CD14-positive monocyte (primary cell): ENCODE data around the gene TMEM53. TPM values are rescaled to one million over a fixed set of nuclear protein-coding genes. Genes with fewer than 3 reads are reported as not detected.
"Not testable (repeated sequence)": the region's sequence is repeated elsewhere in the genome, so short reads cannot be mapped to it uniquely, and the experiment has no call there.

Experiments
- DNase-seq, 3 donors: peaks; one replicate each; pipeline ENCODE4 v3.0.0-alpha.2; 2011 to 2022
- H2AFZ ChIP-seq: 2 replicates; pipeline ENCODE4 v1.6.0; 2012; ENCODE audit warnings: mild to moderate bottlenecking, low read depth, low read length, inconsistent platforms; ENCODE audit not compliant: insufficient read depth, poor library complexity, severe bottlenecking
- H3K27ac ChIP-seq, 2 donors: 1 replicate in 1 of 2; 2 replicates in 1 of 2; pipeline ENCODE4 v1.5.1; 2012 to 2013; ENCODE audit warnings: low read length in 2 of 2, control low read depth in 1 of 2, inconsistent platforms in 1 of 2, low read depth in 1 of 2, mild to moderate bottlenecking in 1 of 2
- H3K27me3 ChIP-seq, 2 donors: one replicate each; pipeline versions ENCODE4 v1.6.0 to v1.6.1; 2011 to 2013; ENCODE audit warnings: low read length in 2 of 2; ENCODE audit not compliant: control insufficient read depth in 2 of 2, insufficient read depth in 2 of 2
- H3K36me3 ChIP-seq, 2 donors: replicated peaks in 1 of 2; 1 replicate in 1 of 2; 2 replicates in 1 of 2; pipeline versions ENCODE4 v1.5.1 to v1.6.1; 2012 to 2013; ENCODE audit warnings: low read length in 2 of 2, control low read depth in 1 of 2, inconsistent platforms in 1 of 2, mild to moderate bottlenecking in 1 of 2; ENCODE audit not compliant: insufficient read depth in 2 of 2, control insufficient read depth in 1 of 2
- H3K4me1 ChIP-seq, 2 donors: 1 replicate in 1 of 2; 2 replicates in 1 of 2; pipeline versions ENCODE4 v1.5.1 to v1.6.1; 2012 to 2013; ENCODE audit warnings: low read length in 2 of 2, control low read depth in 1 of 2, inconsistent platforms in 1 of 2, mild to moderate bottlenecking in 1 of 2, moderate library complexity in 1 of 2; ENCODE audit not compliant: insufficient read depth in 2 of 2, control insufficient read depth in 1 of 2
- H3K4me2 ChIP-seq: replicated peaks from 2 replicates; pipeline ENCODE3; 2012; ENCODE audit warnings: low read length, moderate library complexity, mild to moderate bottlenecking; ENCODE audit not compliant: poor library complexity, severe bottlenecking; ENCODE audit errors: extremely low read depth
- H3K4me3 ChIP-seq, 3 experiments: fragments of 200-600 bp in 1 of 3; sonication (generic) in 1 of 3; replicated peaks in 1 of 3; 1 replicate in 2 of 3; 2 replicates in 1 of 3; pipeline ENCODE4 v1.5.1; 2011 to 2013; ENCODE audit warnings: low read length in 3 of 3, mild to moderate bottlenecking in 3 of 3, control low read depth in 2 of 3, low read depth in 2 of 3, inconsistent platforms in 1 of 3, moderate library complexity in 1 of 3
- H3K79me2 ChIP-seq: 2 replicates; pipeline ENCODE4 v1.6.0; 2012; ENCODE audit warnings: mild to moderate bottlenecking, control low read depth, inconsistent platforms, low read length, moderate library complexity; ENCODE audit not compliant: insufficient read depth
- H3K9ac ChIP-seq: 2 replicates; pipeline ENCODE4 v1.6.0; 2017; ENCODE audit warnings: low read length, mild to moderate bottlenecking; ENCODE audit not compliant: insufficient read depth, poor library complexity, severe bottlenecking
- H3K9me3 ChIP-seq, 2 donors: replicated peaks in 1 of 2; 1 replicate in 1 of 2; 2 replicates in 1 of 2; pipeline versions ENCODE4 v1.5.1 to v1.6.1; 2012 to 2013; ENCODE audit warnings: low read length in 2 of 2, control low read depth in 1 of 2; ENCODE audit not compliant: control insufficient read depth in 1 of 2, insufficient read depth in 1 of 2
- H4K20me1 ChIP-seq: 2 replicates; pipeline ENCODE4 v1.6.0; 2012; ENCODE audit warnings: mild to moderate bottlenecking, low read length, control low read depth, moderate library complexity; ENCODE audit not compliant: insufficient read depth
- H3K27ac Mint-ChIP-seq, 7 donors: one replicate each; pipeline ENCODE4 v1.8.0; 2020; ENCODE audit warnings: mild to moderate bottlenecking in 7 of 7, mixed read lengths in 7 of 7, moderate library complexity in 6 of 7, inconsistent platforms in 2 of 7
- H3K27me3 Mint-ChIP-seq, 3 donors: one replicate each; pipeline ENCODE4 v1.8.0; 2021 to 2022; ENCODE audit warnings: low read depth in 3 of 3, mild to moderate bottlenecking in 3 of 3, mixed read lengths in 3 of 3, moderate library complexity in 3 of 3, inconsistent platforms in 1 of 3
- H3K36me3 Mint-ChIP-seq, 2 donors: one replicate each; pipeline ENCODE4 v1.8.0; 2020; ENCODE audit warnings: mixed read lengths in 2 of 2, inconsistent platforms in 1 of 2, mild to moderate bottlenecking in 1 of 2
- H3K4me1 Mint-ChIP-seq: one replicate; pipeline ENCODE4 v1.8.0; 2020; ENCODE audit warnings: mild to moderate bottlenecking, mixed read lengths
- H3K4me3 Mint-ChIP-seq, 2 donors: one replicate each; pipeline ENCODE4 v1.8.0; 2020; ENCODE audit warnings: mild to moderate bottlenecking in 2 of 2, mixed read lengths in 2 of 2, moderate library complexity in 1 of 2
- H3K9me3 Mint-ChIP-seq, 7 donors: one replicate each; pipeline ENCODE4 v1.8.0; 2020 to 2022; ENCODE audit warnings: mixed read lengths in 7 of 7, mild to moderate bottlenecking in 6 of 7, moderate library complexity in 6 of 7, inconsistent platforms in 2 of 7
- CTCF ChIP-seq: fragments of 200-600 bp; IDR thresholded peaks from one replicate; pipeline ENCODE4 v1.8.0; 2022; ENCODE audit warnings: antibody characterized with exemption, mild to moderate bottlenecking
- WGBS: methylation state at CpG from one replicate; pipeline ENCODE4 v1.1.5; 2013; ENCODE audit warnings: missing lambda C conversion rate; ENCODE audit not compliant: insufficient coverage; 5-methylcytosine and 5-hydroxymethylcytosine counted together
- intact Hi-C, 2 donors: fragments of 100-400 bp; cut with micrococcal nuclease; formaldehyde crosslinking; loops; one replicate each; pipeline versions ENCODE4 v1.15.0 to v1.15.1; 2023
- polyA plus RNA-seq, 3 donors: library from polyadenylated mRNA; depleted of rRNA in 1 of 3; unstranded in 2 of 3; stranded (reverse) in 1 of 3; fragments of 300-500 nt in 2 of 3; fragments of >200 nt in 1 of 3; fragmentation: Illumina TruSeq in 2 of 3; gene quantifications; 1 replicate in 2 of 3; 2 replicates in 1 of 3; pipeline ENCODE4 v1.2.3, GENCODE V29; 2012 to 2021

The TMEM53 gene
- polyA plus RNA-seq, 3 donors, result 4.8 to 8.8 (median 8.6) TPM

- Histone ChIP-seq H3K27ac (no peak overlapping the region), H2AFZ (no peak overlapping the region), H3K9ac (no peak overlapping the region), H3K79me2 (no peaks in the 10 kb centered on the region), H4K20me1 (no peaks in the 10 kb centered on the region), H3K27me3 (peaks cover 0 to 9% of the 10 kb centered on the region in 2 donors), H3K9me3 (no peaks in the 10 kb centered on the region), H3K4me2 (no peak overlapping the region), H3K4me1 (peaks cover 30% of the 10 kb centered on the region in 2 donors), H3K4me3 (no peak overlapping the region), H3K36me3 (no peaks in the 10 kb centered on the region)
- no peak overlapping the region for H3K27ac Mint-ChIP-seq
- H3K9me3 Mint-ChIP-seq, result peaks cover 0 to 3% (median 0%) of the 10 kb centered on the region in 7 donors
- H3K4me3 Mint-ChIP-seq, result no peak overlapping the region
- H3K27me3 Mint-ChIP-seq, result peaks cover 21 to 39% (median 33%) of the 10 kb centered on the region in 3 donors
- WGBS, result no CpG with 5 or more reads among the region's 1 CpG
- DNase-seq, result no peak
- peaks cover 26% of the 10 kb centered on the region for H3K4me1 Mint-ChIP-seq
- no peak for TF ChIP-seq CTCF
- intact Hi-C loops, result no loop called here
- H3K36me3 Mint-ChIP-seq, result peaks cover 0 to 2% of the 10 kb centered on the region in 2 donors
Observed at GRCh38 chr1:44700573-44700972, 26.3 kb upstream of the TMEM53 start.

DNA sequence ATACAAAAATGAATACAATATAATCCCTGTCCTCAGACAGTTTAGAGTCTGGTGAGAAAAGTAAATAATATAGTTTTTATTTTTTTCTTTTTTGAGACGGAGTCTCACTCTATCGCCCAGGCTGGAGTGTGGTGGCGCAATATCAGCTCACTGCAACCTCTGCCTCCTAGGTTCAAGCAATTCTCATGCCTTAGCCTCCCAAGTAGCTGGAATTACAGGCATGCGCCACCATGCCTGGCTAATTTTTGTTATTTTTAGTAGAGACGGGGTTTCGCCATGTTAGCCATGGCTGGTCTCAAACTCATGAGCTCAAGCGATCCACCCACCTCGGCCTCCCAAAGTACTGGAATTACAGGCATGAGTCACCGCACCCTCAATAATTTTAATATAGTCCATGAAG lies 25.1 kb upstream of the TMEM53 start:
- 96% methylated on average over 3 of the region's 9 CpGs for WGBS

More for the DNA sequence above, 25.1 kb upstream of the TMEM53 start:
- H3K27ac ChIP-seq, H3K4me2 ChIP-seq, H3K36me3 Mint-ChIP-seq, intact Hi-C loops, DNase-seq, H3K9me3 ChIP-seq, H4K20me1 ChIP-seq, H3K9ac ChIP-seq, H2AFZ ChIP-seq, H3K9me3 Mint-ChIP-seq, H3K27me3 ChIP-seq, H3K27ac Mint-ChIP-seq, H3K4me3 ChIP-seq, H3K79me2 ChIP-seq, H3K36me3 ChIP-seq, H3K4me3 Mint-ChIP-seq: not testable (repeated sequence)
- Mint-ChIP-seq H3K4me1 (peaks cover 26% of the 10 kb centered on the region), H3K27me3 (peaks cover 19 to 40% (median 33%) of the 10 kb centered on the region in 3 donors)
- peaks cover 30% of the 10 kb centered on the region in 2 donors for H3K4me1 ChIP-seq
